AG09319 (cell line): ENCODE measurements around the gene CELF4.

ENCODE experiments used
- DNase-seq: peaks from one replicate; pipeline ENCODE4 v3.0.0-alpha.2; 2010; ENCODE audit warnings: low read depth; ENCODE audit errors: extremely low read depth
- TF ChIP-seq, protein P1 (sequence below): IDR thresholded peaks from 2 replicates; pipeline ENCODE4 v1.5.1; 2011; ENCODE audit warnings: low read depth, mild to moderate bottlenecking, inconsistent platforms, low read length, moderate library complexity

The CELF4 gene

GRCh38 chr18:37304012-37304680 is 261.5 kb downstream of the CELF4 start:
- DNase-seq = no peak
- TF ChIP-seq, protein P1, sequence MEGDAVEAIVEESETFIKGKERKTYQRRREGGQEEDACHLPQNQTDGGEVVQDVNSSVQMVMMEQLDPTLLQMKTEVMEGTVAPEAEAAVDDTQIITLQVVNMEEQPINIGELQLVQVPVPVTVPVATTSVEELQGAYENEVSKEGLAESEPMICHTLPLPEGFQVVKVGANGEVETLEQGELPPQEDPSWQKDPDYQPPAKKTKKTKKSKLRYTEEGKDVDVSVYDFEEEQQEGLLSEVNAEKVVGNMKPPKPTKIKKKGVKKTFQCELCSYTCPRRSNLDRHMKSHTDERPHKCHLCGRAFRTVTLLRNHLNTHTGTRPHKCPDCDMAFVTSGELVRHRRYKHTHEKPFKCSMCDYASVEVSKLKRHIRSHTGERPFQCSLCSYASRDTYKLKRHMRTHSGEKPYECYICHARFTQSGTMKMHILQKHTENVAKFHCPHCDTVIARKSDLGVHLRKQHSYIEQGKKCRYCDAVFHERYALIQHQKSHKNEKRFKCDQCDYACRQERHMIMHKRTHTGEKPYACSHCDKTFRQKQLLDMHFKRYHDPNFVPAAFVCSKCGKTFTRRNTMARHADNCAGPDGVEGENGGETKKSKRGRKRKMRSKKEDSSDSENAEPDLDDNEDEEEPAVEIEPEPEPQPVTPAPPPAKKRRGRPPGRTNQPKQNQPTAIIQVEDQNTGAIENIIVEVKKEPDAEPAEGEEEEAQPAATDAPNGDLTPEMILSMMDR = no peak

- no peak for DNase-seq
- TF ChIP-seq, protein P1 = no peak
These were observed 262.6 kb downstream of the CELF4 start for GRCh38 chr18:37303009-37303408.

GRCh38 chr18:37302519-37302918 is 263.1 kb downstream of the CELF4 start:
- TF ChIP-seq, protein P1 = no peak
- DNase-seq = no peak

GRCh38 chr18:37299471-37300304 is 265.9 kb downstream of the CELF4 start:
- TF ChIP-seq, protein P1 = no peak
- DNase-seq = peak; percentile 93

GRCh38 chr18:37298816-37299215 is 266.8 kb downstream of the CELF4 start:
- TF ChIP-seq, protein P1 = no peak
- no peak for DNase-seq

- TF ChIP-seq, protein P1 = no peak
- no peak for DNase-seq
These were observed 268.5 kb downstream of the CELF4 start for GRCh38 chr18:37297106-37297505.

DNA sequence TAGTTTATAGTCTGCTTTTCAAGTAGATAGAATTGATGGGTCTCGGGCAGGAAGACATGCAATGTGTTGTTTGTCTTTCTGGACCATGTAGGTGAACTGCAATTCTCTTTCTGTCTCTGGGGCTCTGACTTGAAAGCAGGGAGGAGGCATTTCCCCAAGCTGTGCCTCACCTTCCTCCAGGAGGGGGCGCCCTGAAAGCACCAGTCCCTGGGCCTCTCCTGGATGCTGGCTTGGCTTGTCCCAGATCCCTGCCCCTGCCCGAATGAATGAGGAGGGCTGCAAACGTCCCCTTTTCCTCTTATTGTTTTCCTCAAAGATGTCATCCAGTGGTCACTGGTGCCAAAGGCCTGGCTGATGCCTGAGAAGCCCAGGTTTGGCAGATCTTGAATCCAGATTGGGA is 270.6 kb downstream of the CELF4 start:
- TF ChIP-seq, protein P1 = peak; percentile 34
- DNase-seq = no peak
